BLaER1 (cell line): Measurements from ENCODE around the gene OR51E1.
A peak's percentile ranks its signal among the peaks of the same experiment; 100 is the strongest.

ENCODE experiments used
- H3K27ac ChIP-seq: shearing (Covaris generic); formaldehyde crosslinking; 2 replicates; pipeline ENCODE4 v1.8.1; 2022
- H3K27me3 ChIP-seq: shearing (Covaris generic); formaldehyde crosslinking; 2 replicates; pipeline ENCODE4 v1.8.1; 2022
- H3K36me3 ChIP-seq: shearing (Covaris generic); formaldehyde crosslinking; 2 replicates; pipeline ENCODE4 v1.8.1; 2022
- H3K4me1 ChIP-seq: shearing (Covaris generic); formaldehyde crosslinking; 2 replicates; pipeline ENCODE4 v1.8.1; 2022
- H3K4me2 ChIP-seq: shearing (Covaris generic); formaldehyde crosslinking; 2 replicates; pipeline ENCODE4 v1.8.1; 2022
- H3K4me3 ChIP-seq: shearing (Covaris generic); formaldehyde crosslinking; 2 replicates; pipeline ENCODE4 v1.8.1; 2022
- H3K9ac ChIP-seq: shearing (Covaris generic); formaldehyde crosslinking; 2 replicates; pipeline ENCODE4 v1.8.1; 2022
- H3K9me3 ChIP-seq: shearing (Covaris generic); formaldehyde crosslinking; 2 replicates; pipeline ENCODE4 v1.8.1; 2022
- H4K20me1 ChIP-seq: shearing (Covaris generic); formaldehyde crosslinking; 2 replicates; pipeline ENCODE4 v1.8.1; 2022
- Cebpa-rat ChIP-seq: shearing (Covaris generic); IDR thresholded peaks from 2 replicates; pipeline ENCODE4 v1.8.1; 2022

Gene OR51E1

GRCh38 chr11:4626207-4627099 lies 17.3 kb upstream of the OR51E1 start:
- no peak overlapping the region for H3K27ac ChIP-seq
- no peak overlapping the region for H3K9ac ChIP-seq
- H3K36me3 ChIP-seq, result no peaks in the 10 kb centered on the region
- TF ChIP-seq Cebpa-rat, result no peak
- H4K20me1 ChIP-seq, result no peaks in the 10 kb centered on the region
- no peak overlapping the region for H3K4me3 ChIP-seq
- 0 out of 2 replicates have a peak, but pooled peaks cover 3% of the 10 kb centered on the region for H3K9me3 ChIP-seq
- no peaks in the 10 kb centered on the region for H3K4me1 ChIP-seq
- H3K27me3 ChIP-seq, result no peaks in the 10 kb centered on the region
- no peak overlapping the region for H3K4me2 ChIP-seq

GRCh38 chr11:4636136-4636535 lies 7.6 kb upstream of the OR51E1 start:
- TF ChIP-seq Cebpa-rat, result no peak
- H4K20me1 ChIP-seq, result no peaks in the 10 kb centered on the region
- H3K4me3 ChIP-seq, result no peak overlapping the region

GRCh38 chr11:4636962-4637661 lies 6.7 kb upstream of the OR51E1 start, which contains the start of gene OR51D1:
Gene OR51D1 (plus strand): TSS chr11:4637477. CDS start chr11:4639791, 2,314 bp downstream.
- no peak for TF ChIP-seq Cebpa-rat
- H3K27me3 ChIP-seq, result no peaks in the 10 kb centered on the region
- H4K20me1 ChIP-seq, result no peaks in the 10 kb centered on the region
- H3K9ac ChIP-seq, result no peak within 1 kb of the TSS
- H3K4me2 ChIP-seq, result peak within 1 kb of the TSS; percentile 47
- no peaks in the 10 kb centered on the region for H3K4me1 ChIP-seq
- H3K9me3 ChIP-seq, result no peaks in the 10 kb centered on the region
- H3K27ac ChIP-seq, result no peak within 1 kb of the TSS
- no peaks in the 10 kb centered on the region for H3K36me3 ChIP-seq
- H3K4me3 ChIP-seq, result no peak within 1 kb of the TSS

More at GRCh38 chr11:4636136-4636535, 7.6 kb upstream of the OR51E1 start:
- H3K27ac ChIP-seq, result no peak overlapping the region
- no peak overlapping the region for H3K9ac ChIP-seq
- no peak overlapping the region for H3K4me2 ChIP-seq
- no peaks in the 10 kb centered on the region for H3K27me3 ChIP-seq
- H3K9me3 ChIP-seq, result no peaks in the 10 kb centered on the region
- H3K4me1 ChIP-seq, result no peaks in the 10 kb centered on the region
- no peaks in the 10 kb centered on the region for H3K36me3 ChIP-seq

- Histone ChIP-seq H3K27ac (no peak overlapping the region), H4K20me1 (no peaks in the 10 kb centered on the region), H3K4me1 (peaks cover 3% of the 10 kb centered on the region; the same call in 1 of the 2 replicates), H3K9ac (no peak overlapping the region), H3K4me3 (no peak overlapping the region), H3K9me3 (no peaks in the 10 kb centered on the region), H3K4me2 (no peak overlapping the region), H3K27me3 (no peaks in the 10 kb centered on the region), H3K36me3 (no peaks in the 10 kb centered on the region)
- TF ChIP-seq Cebpa-rat, result no peak
Observed at GRCh38 chr11:4637662-4638047, 6.1 kb upstream of the OR51E1 start.

- Histone ChIP-seq H3K36me3 (no peaks in the 10 kb centered on the region), H3K9ac (no peak overlapping the region), H3K27ac (no peak overlapping the region), H3K4me1 (peaks cover 9% of the 10 kb centered on the region; the same call in 1 of the 2 replicates), H4K20me1 (no peaks in the 10 kb centered on the region), H3K4me2 (no peak overlapping the region), H3K27me3 (no peaks in the 10 kb centered on the region), H3K9me3 (no peaks in the 10 kb centered on the region), H3K4me3 (no peak overlapping the region)
- no peak for TF ChIP-seq Cebpa-rat
Observed at GRCh38 chr11:4639931-4640330, 3.9 kb upstream of the OR51E1 start.

GRCh38 chr11:4641501-4641900 lies 2.3 kb upstream of the OR51E1 start:
- Histone ChIP-seq H3K9ac (no peak overlapping the region), H3K4me3 (no peak overlapping the region), H3K27ac (no peak overlapping the region), H3K27me3 (no peaks in the 10 kb centered on the region), H3K4me1 (peaks cover 9% of the 10 kb centered on the region; the same call in 1 of the 2 replicates), H3K9me3 (no peaks in the 10 kb centered on the region), H3K36me3 (no peaks in the 10 kb centered on the region), H3K4me2 (no peak overlapping the region), H4K20me1 (no peaks in the 10 kb centered on the region)
- TF ChIP-seq Cebpa-rat, result no peak

- Histone ChIP-seq H3K27ac (no peak overlapping the region), H3K9ac (no peak overlapping the region), H3K9me3 (no peaks in the 10 kb centered on the region), H3K4me2 (no peak overlapping the region), H4K20me1 (no peaks in the 10 kb centered on the region), H3K27me3 (no peaks in the 10 kb centered on the region), H3K4me1 (peaks cover 9% of the 10 kb centered on the region; the same call in 1 of the 2 replicates), H3K36me3 (no peaks in the 10 kb centered on the region), H3K4me3 (no peak overlapping the region)
- no peak for TF ChIP-seq Cebpa-rat
Observed at GRCh38 chr11:4642043-4642442, 1.7 kb upstream of the OR51E1 start.

- H3K9me3 ChIP-seq, result no peaks in the 10 kb centered on the region
- no peak overlapping the region for H3K9ac ChIP-seq
- H3K4me3 ChIP-seq, result no peak overlapping the region
- H3K27ac ChIP-seq, result no peak overlapping the region
- no peak for TF ChIP-seq Cebpa-rat
- no peak overlapping the region for H3K4me2 ChIP-seq
- no peaks in the 10 kb centered on the region for H3K27me3 ChIP-seq
- no peaks in the 10 kb centered on the region for H4K20me1 ChIP-seq
- peaks cover 9% of the 10 kb centered on the region; the same call in 1 of the 2 replicates for H3K4me1 ChIP-seq
- H3K36me3 ChIP-seq, result no peaks in the 10 kb centered on the region
Observed at GRCh38 chr11:4643076-4643475, 706 bp upstream of the OR51E1 start.

GRCh38 chr11:4644233-4644632 lies 451 bp downstream of the OR51E1 start:
- Histone ChIP-seq H3K4me2 (no peak overlapping the region), H4K20me1 (no peaks in the 10 kb centered on the region), H3K9ac (no peak overlapping the region), H3K4me3 (no peak overlapping the region), H3K4me1 (peaks cover 9% of the 10 kb centered on the region; the same call in 1 of the 2 replicates), H3K27ac (no peak overlapping the region), H3K9me3 (no peaks in the 10 kb centered on the region), H3K36me3 (no peaks in the 10 kb centered on the region), H3K27me3 (no peaks in the 10 kb centered on the region)
- no peak for TF ChIP-seq Cebpa-rat

GRCh38 chr11:4645974-4646373 lies 2.2 kb downstream of the OR51E1 start:
- no peak overlapping the region for H3K27ac ChIP-seq
- no peak overlapping the region for H3K9ac ChIP-seq
- no peaks in the 10 kb centered on the region for H3K27me3 ChIP-seq

More at GRCh38 chr11:4645974-4646373, 2.2 kb downstream of the OR51E1 start:
- Histone ChIP-seq H4K20me1 (no peaks in the 10 kb centered on the region), H3K4me2 (no peak overlapping the region), H3K9me3 (no peaks in the 10 kb centered on the region), H3K36me3 (no peaks in the 10 kb centered on the region), H3K4me1 (peaks cover 9% of the 10 kb centered on the region; the same call in 1 of the 2 replicates), H3K4me3 (no peak overlapping the region)
- no peak for TF ChIP-seq Cebpa-rat
